IMR-90 (cell line): ENCODE data around the gene EXOC6B. TPM values are rescaled to one million over a fixed set of nuclear protein-coding genes. Genes with fewer than 3 reads are reported as not detected.

Source experiments
- ATAC-seq: fragments of 200-7000 bp; cut with Tn5 transposase; 2 replicates; pipeline ENCODE4 v1.9.1; 2020; ENCODE audit warnings: low read depth, mild to moderate bottlenecking, moderate library complexity
- BruUV-seq: library from RNA; stranded (reverse); fragments of 400-500 nt; replicated peaks from 2 replicates; lab custom pipeline; 2021; lab: Mats Ljungman, UMichigan
- CTCF ChIA-PET: fragments of 300-600 bp; formaldehyde crosslinking; extraction: SDS; loops from one replicate; lab custom pipeline; 2021; ENCODE audit warnings: antibody characterized with exemption; lab: Yijun Ruan, JAX
- POLR2A ChIA-PET: fragments of 300-600 bp; sonication (Branson Sonifier 250); formaldehyde crosslinking; loops from one replicate; lab custom pipeline; 2022; ENCODE audit warnings: antibody characterized with exemption; ENCODE audit not compliant: unreplicated experiment; lab: Charles Lee
- DNase-seq: peaks from one replicate; pipeline ENCODE4 v3.0.0; 2013
- H2AFZ ChIP-seq: replicated peaks from 2 replicates; pipeline ENCODE3; 2013; ENCODE audit warnings: low read length, mild to moderate bottlenecking; ENCODE audit not compliant: poor library complexity
- H2AK5ac ChIP-seq: 2 replicates; pipeline ENCODE4 v1.6.1; 2013; ENCODE audit warnings: low read depth, low read length, inconsistent platforms
- H2AK9ac ChIP-seq: replicated peaks from 2 replicates; pipeline ENCODE3; 2013; ENCODE audit warnings: mild to moderate bottlenecking, low read depth, low read length, moderate library complexity; ENCODE audit not compliant: poor library complexity
- H2BK120ac ChIP-seq: 2 replicates; pipeline ENCODE4 v1.6.1; 2013; ENCODE audit warnings: low read depth, low read length, inconsistent platforms
- H2BK15ac ChIP-seq: 3 replicates; pipeline ENCODE4 v1.6.1; 2013; ENCODE audit warnings: low read depth, low read length, inconsistent platforms
- H2BK20ac ChIP-seq: 2 replicates; pipeline ENCODE4 v1.6.1; 2013; ENCODE audit warnings: low read depth, mild to moderate bottlenecking, inconsistent platforms, low read length, moderate library complexity
- H2BK5ac ChIP-seq: 2 replicates; pipeline ENCODE4 v1.6.1; 2013; ENCODE audit warnings: mild to moderate bottlenecking, low read depth, low read length, inconsistent platforms; ENCODE audit not compliant: poor library complexity, severe bottlenecking
- H3K14ac ChIP-seq: replicated peaks from 2 replicates; pipeline ENCODE4 v1.6.1; 2013; ENCODE audit warnings: low read depth, low read length, inconsistent platforms
- H3K18ac ChIP-seq: 2 replicates; pipeline ENCODE4 v1.6.1; 2013; ENCODE audit warnings: low read depth, low read length, control low read depth
- H3K23ac ChIP-seq: 2 replicates; pipeline ENCODE4 v1.6.1; 2013; ENCODE audit warnings: low read depth, low read length, inconsistent platforms
- H3K27ac ChIP-seq: 2 replicates; pipeline ENCODE4 v1.5.1; 2013; ENCODE audit warnings: mild to moderate bottlenecking, control low read depth, low read length; ENCODE audit not compliant: insufficient read depth
- H3K27me3 ChIP-seq: 2 replicates; pipeline ENCODE4 v1.6.1; 2013; ENCODE audit warnings: low read length; ENCODE audit not compliant: control insufficient read depth, insufficient read depth
- H3K36me3 ChIP-seq: 2 replicates; pipeline ENCODE4 v1.6.1; 2013; ENCODE audit warnings: low read length, mixed read lengths; ENCODE audit not compliant: control insufficient read depth, insufficient read depth
- H3K4ac ChIP-seq: 2 replicates; pipeline ENCODE4 v1.6.1; 2013; ENCODE audit warnings: low read depth, low read length, inconsistent platforms
- H3K4me1 ChIP-seq: 2 replicates; pipeline ENCODE4 v1.6.1; 2013; ENCODE audit warnings: low read length, mixed read lengths; ENCODE audit not compliant: control insufficient read depth, insufficient read depth
- H3K4me2 ChIP-seq: 2 replicates; pipeline ENCODE4 v1.6.1; 2013; ENCODE audit warnings: low read depth, mild to moderate bottlenecking, control low read depth, low read length, moderate library complexity
- H3K4me3 ChIP-seq: 2 replicates; pipeline ENCODE4 v1.5.1; 2013; ENCODE audit warnings: low read depth, mild to moderate bottlenecking, control low read depth, low read length, moderate library complexity; ENCODE audit not compliant: insufficient read depth
- H3K56ac ChIP-seq: 2 replicates; pipeline ENCODE4 v1.6.1; 2013; ENCODE audit warnings: low read length, inconsistent platforms; ENCODE audit not compliant: insufficient read depth; ENCODE audit errors: extremely low read depth
- H3K79me1 ChIP-seq, 2 experiments: 2 replicates each; pipeline ENCODE4 v1.6.1; 2013; ENCODE audit warnings: low read length in 2 of 2, inconsistent platforms in 1 of 2, low read depth in 1 of 2
- H3K9ac ChIP-seq: 2 replicates; pipeline ENCODE4 v1.6.1; 2013; ENCODE audit warnings: low read depth, low read length, control low read depth
- H3K9me1 ChIP-seq: 2 replicates; pipeline ENCODE4 v1.6.1; 2013; ENCODE audit warnings: low read length, inconsistent platforms; ENCODE audit not compliant: insufficient read depth
- H3K9me3 ChIP-seq: 2 replicates; pipeline ENCODE4 v1.6.1; 2013; ENCODE audit warnings: low read length; ENCODE audit not compliant: control insufficient read depth, insufficient read depth
- H4K20me1 ChIP-seq: 2 replicates; pipeline ENCODE4 v1.6.1; 2013; ENCODE audit warnings: low read length, inconsistent platforms; ENCODE audit not compliant: insufficient read depth
- H4K5ac ChIP-seq: 2 replicates; pipeline ENCODE4 v1.6.1; 2013; ENCODE audit warnings: mild to moderate bottlenecking, low read depth, low read length, control low read depth
- H4K8ac ChIP-seq, 2 experiments: 2 replicates each; pipeline ENCODE4 v1.6.1; 2013; ENCODE audit warnings: low read depth in 2 of 2, low read length in 2 of 2, control low read depth in 1 of 2, inconsistent platforms in 1 of 2
- H4K91ac ChIP-seq: 2 replicates; pipeline ENCODE4 v1.6.1; 2013; ENCODE audit warnings: low read depth, low read length, inconsistent platforms; ENCODE audit not compliant: insufficient read depth
- BHLHE40 ChIP-seq: fragments of 150-350 bp; IDR thresholded peaks from 2 replicates; pipeline ENCODE4 v1.6.1; 2016; ENCODE audit warnings: mild to moderate bottlenecking, low read depth, low read length
- CEBPB ChIP-seq: IDR thresholded peaks from 2 replicates; pipeline ENCODE4 v1.6.1; 2012; ENCODE audit warnings: low read depth, low read length, improper control_type of control experiment
- FOS ChIP-seq: fragments of 150-350 bp; IDR thresholded peaks from 2 replicates; pipeline ENCODE4 v1.6.1; 2016; ENCODE audit warnings: low read depth, low read length
- MAZ ChIP-seq: IDR thresholded peaks from 2 replicates; pipeline ENCODE4 v1.6.1; 2012; ENCODE audit warnings: low read depth, mild to moderate bottlenecking, low read length, improper control_type of control experiment, moderate library complexity, borderline replicate concordance
- RCOR1 ChIP-seq: IDR thresholded peaks from 2 replicates; pipeline ENCODE4 v1.6.1; 2012; ENCODE audit warnings: mild to moderate bottlenecking, low read length, improper control_type of control experiment; ENCODE audit not compliant: insufficient replicate concordance
- SMC3 ChIP-seq: fragments of 150-350 bp; IDR thresholded peaks from 2 replicates; pipeline ENCODE4 v1.6.1; 2016; ENCODE audit warnings: low read depth, mild to moderate bottlenecking, antibody characterized with exemption, low read length, moderate library complexity
- USF2 ChIP-seq: fragments of 150-350 bp; IDR thresholded peaks from 2 replicates; pipeline ENCODE4 v1.6.1; 2017; ENCODE audit warnings: mild to moderate bottlenecking, antibody characterized with exemption, low read length, low read depth
- WGBS, 2 experiments: methylation state at CpG; one replicate each; pipeline versions ENCODE4 v1.1.5 to v1.1.7; 2013; ENCODE audit warnings: missing lambda C conversion rate in 2 of 2; ENCODE audit not compliant: insufficient read length in 1 of 2; ENCODE audit errors: extremely low coverage in 2 of 2; 5-methylcytosine and 5-hydroxymethylcytosine counted together
- dilution Hi-C: fragments of 300-500 bp; cut with HindIII; formaldehyde crosslinking; loops from one replicate; pipeline ENCODE4 v1.14.3; 2018; ENCODE audit warnings: low sequenced_read_pairs; ENCODE audit not compliant: unreplicated experiment
- in situ Hi-C: fragments of 300-500 bp; cut with MboI; formaldehyde crosslinking; loops from 3 replicates; pipeline ENCODE4 v1.14.3; 2019; ENCODE audit warnings: low sequenced_read_pairs, inconsistent platforms, mixed read lengths
- intact Hi-C: fragments of 100-400 bp; cut with micrococcal nuclease; formaldehyde crosslinking; loops from 2 replicates; pipeline ENCODE4 v1.10.0; 2022
- polyA plus RNA-seq, 3 experiments: library from polyadenylated mRNA; depleted of rRNA; stranded (reverse); fragments of >200 nt; gene quantifications; 2 replicates each; pipeline ENCODE4 v1.2.3, GENCODE V29; 2012; ENCODE audit warnings: low replicate concordance in 1 of 3
- total RNA-seq: library from RNA; depleted of rRNA; stranded (reverse); fragments of >200 nt; gene quantifications from 2 replicates; pipeline ENCODE4 v1.2.3, GENCODE V29; 2012

The EXOC6B gene
- total and polyA plus RNA-seq, 2 of the 4 experiments (the other 2 are of a cell fraction) = 10.2 to 29.4 TPM

DNA sequence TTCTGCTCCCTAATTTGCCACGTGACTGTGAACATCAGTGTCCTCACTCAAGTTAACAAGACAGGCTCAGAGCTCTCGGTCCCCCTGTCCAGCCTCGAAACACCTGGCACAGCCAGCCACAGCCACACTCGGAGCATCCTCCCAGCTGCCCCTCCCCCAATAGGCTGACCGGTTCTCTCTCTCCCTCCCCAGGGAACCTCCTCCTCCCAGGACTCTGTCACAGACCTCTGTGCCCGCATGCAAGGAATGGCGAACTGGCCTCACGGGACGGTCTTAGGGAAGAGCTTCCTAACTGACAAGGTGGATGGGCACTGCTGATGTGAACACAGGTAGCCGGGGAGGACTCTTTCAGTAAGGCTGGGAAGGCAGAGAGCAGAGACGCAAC is 697.0 kb downstream of the EXOC6B start:
- H3K23ac ChIP-seq = no peak overlapping the region
- intact Hi-C loops (no loop called here), in situ Hi-C loops (no loop called here), dilution Hi-C loops (no loop called here)
- no peak overlapping the region for H3K18ac ChIP-seq
- H4K5ac ChIP-seq = no peak overlapping the region
- no peak overlapping the region for H2BK20ac ChIP-seq
- BruUV-seq = no TSS peak
- H3K56ac ChIP-seq = no peak overlapping the region
- no peaks in the 10 kb centered on the region for H3K9me3 ChIP-seq
- H3K4ac ChIP-seq = no peak overlapping the region
- no peak overlapping the region for H3K9ac ChIP-seq
- no peak overlapping the region for H3K4me2 ChIP-seq
- H4K8ac ChIP-seq = no peak overlapping the region
- H2AFZ ChIP-seq = no peak overlapping the region
- H3K4me3 ChIP-seq = no peak overlapping the region
- ATAC-seq (no peak), DNase-seq (no peak)
- 0 out of 2 replicates have a peak, but pooled peaks cover 1% of the 10 kb centered on the region for H3K4me1 ChIP-seq
- no peaks in the 10 kb centered on the region for H3K36me3 ChIP-seq
- H2BK120ac ChIP-seq = no peak overlapping the region
- no peak overlapping the region for H4K91ac ChIP-seq
- ChIA-PET POLR2A (no interaction called here), CTCF (no interaction called here)
- no peaks in the 10 kb centered on the region for H3K79me1 ChIP-seq
- WGBS, 2 experiments = 43% methylated on average over 4 of the region's 11 CpGs; no CpG with 5 or more reads in 1 of the 2 experiments
- no peak overlapping the region for H2AK5ac ChIP-seq
- H2AK9ac ChIP-seq = no peak overlapping the region
- no peak overlapping the region for H3K14ac ChIP-seq
- H2BK15ac ChIP-seq = no peak overlapping the region
- no peaks in the 10 kb centered on the region for H3K9me1 ChIP-seq
- H3K27me3 ChIP-seq = peaks cover 26% of the 10 kb centered on the region
- H2BK5ac ChIP-seq = no peak overlapping the region
- H4K20me1 ChIP-seq = no peaks in the 10 kb centered on the region
- H3K27ac ChIP-seq = no peak overlapping the region
- TF ChIP-seq MAZ (no peak), CEBPB (no peak), RCOR1 (no peak), USF2 (no peak), SMC3 (no peak), FOS (no peak), BHLHE40 (no peak)
